Adrenal gland (tissue), 12 donors: ENCODE measurements around the gene ADD3. TPM values are rescaled to one million over a fixed set of nuclear protein-coding genes. Genes with fewer than 3 reads are reported as not detected.

Experiments
- DNase-seq, 7 donors: peaks; one replicate each; pipeline ENCODE4 v3.0.0-alpha.2; 2019 to 2020
- H3K27ac ChIP-seq, 5 donors: fragments of 200-600 bp; sonication (generic) in 4 of 5; 1 replicate in 3 of 5; 2 replicates in 2 of 5; pipeline versions ENCODE4 v1.5.1 to v1.8.0; 2016 to 2020; ENCODE audit warnings: mild to moderate bottlenecking in 1 of 5
- H3K27me3 ChIP-seq: fragments of 200-600 bp; 2 replicates; pipeline ENCODE4 v1.8.0; 2021
- H3K36me3 ChIP-seq, 2 donors: fragments of 200-600 bp; replicated peaks in 1 of 2; 1 replicate in 1 of 2; 2 replicates in 1 of 2; pipeline versions ENCODE4 v1.5.1 to v1.8.0; 2018 to 2022
- H3K4me1 ChIP-seq, 2 donors: fragments of 200-600 bp; replicated peaks in 1 of 2; 1 replicate in 1 of 2; 2 replicates in 1 of 2; pipeline versions ENCODE4 v1.5.1 to v1.8.0; 2018 to 2021
- H3K4me3 ChIP-seq, 4 donors: fragments of 200-600 bp; sonication (generic) in 3 of 4; one replicate each; pipeline ENCODE4 v1.5.1; 2016 to 2018
- H3K9me3 ChIP-seq, 3 donors: fragments of 200-600 bp; sonication (generic) in 1 of 3; replicated peaks in 1 of 3; 1 replicate in 2 of 3; 2 replicates in 1 of 3; pipeline versions ENCODE4 v1.5.1 to v1.8.0; 2016 to 2021
- POLR2A ChIP-seq, 2 donors: fragments of 450-650 bp; IDR thresholded peaks; one replicate each; pipeline ENCODE4 v1.6.1; 2017; ENCODE audit warnings: antibody characterized with exemption in 2 of 2, mild to moderate bottlenecking in 2 of 2, moderate library complexity in 1 of 2
- WGBS, 4 donors: extraction: QIAGEN DNeasy Blood & Tissue Kit in 2 of 4; methylation state at CpG; one replicate each; pipeline versions ENCODE4 v1.1.5 to v1.1.7; 2013 to 2017; 5-methylcytosine and 5-hydroxymethylcytosine counted together
- intact Hi-C, 2 donors: fragments of 100-400 bp; cut with DNase I; formaldehyde crosslinking; loops; one replicate each; pipeline versions ENCODE4 v1.14.1 to v1.15.0; 2022 to 2023
- polyA plus RNA-seq, 3 donors: library from polyadenylated mRNA; stranded (reverse); fragments of 200-250 nt in 2 of 3; fragments of 350-450 nt in 1 of 3; fragmentation: Illumina TruSeq in 1 of 3; extraction: RNeasy Lipid Tissue Mini Kit (QIAGEN cat#74804) in 1 of 3; gene quantifications; one replicate each; pipeline ENCODE4 v1.2.3, GENCODE V29; 2013 to 2014
- total RNA-seq, 9 donors: library from RNA; depleted of rRNA in 4 of 9; stranded (reverse); fragments of >200 nt in 4 of 9; fragments of 120-200 nt in 1 of 9; fragmentation: NEBNext Ultra II Directional in 1 of 9; extraction: Animal tissue kit (Norgen Biotek cat#: 25700) in 1 of 9; gene quantifications; one replicate each; pipeline versions ENCODE4 v1.1.0 to v1.2.4, GENCODE V29; 2013 to 2023
- TF ChIP-seq, protein P1 (sequence below), 6 experiments: fragments of 450-650 bp in 4 of 6; fragments of 200-600 bp in 2 of 6; sonication (generic) in 1 of 6; IDR thresholded peaks; 1 replicate in 5 of 6; 2 replicates in 1 of 6; pipeline versions ENCODE4 v1.5.1 to v1.8.0; 2016 to 2021; ENCODE audit warnings: antibody characterized with exemption in 6 of 6, mild to moderate bottlenecking in 2 of 6, moderate library complexity in 1 of 6
- donor health status: healthy with polysubstance abuse.
- donor health status: Bipolar disorder and iron deficiency.
- donor health status: DM: yes; HTN: yes; CAD: no.
- donor health status: DM: no; HTN: no; CAD: no.
- donor health status: DM: no; HTN: no; CAD: no.
- donor health status: DM: yes; HTN: yes; CAD: no.

The ADD3 gene
- total and polyA plus RNA-seq, 12 donors, result 15.6 to 122 (median 43.4) TPM

DNA sequence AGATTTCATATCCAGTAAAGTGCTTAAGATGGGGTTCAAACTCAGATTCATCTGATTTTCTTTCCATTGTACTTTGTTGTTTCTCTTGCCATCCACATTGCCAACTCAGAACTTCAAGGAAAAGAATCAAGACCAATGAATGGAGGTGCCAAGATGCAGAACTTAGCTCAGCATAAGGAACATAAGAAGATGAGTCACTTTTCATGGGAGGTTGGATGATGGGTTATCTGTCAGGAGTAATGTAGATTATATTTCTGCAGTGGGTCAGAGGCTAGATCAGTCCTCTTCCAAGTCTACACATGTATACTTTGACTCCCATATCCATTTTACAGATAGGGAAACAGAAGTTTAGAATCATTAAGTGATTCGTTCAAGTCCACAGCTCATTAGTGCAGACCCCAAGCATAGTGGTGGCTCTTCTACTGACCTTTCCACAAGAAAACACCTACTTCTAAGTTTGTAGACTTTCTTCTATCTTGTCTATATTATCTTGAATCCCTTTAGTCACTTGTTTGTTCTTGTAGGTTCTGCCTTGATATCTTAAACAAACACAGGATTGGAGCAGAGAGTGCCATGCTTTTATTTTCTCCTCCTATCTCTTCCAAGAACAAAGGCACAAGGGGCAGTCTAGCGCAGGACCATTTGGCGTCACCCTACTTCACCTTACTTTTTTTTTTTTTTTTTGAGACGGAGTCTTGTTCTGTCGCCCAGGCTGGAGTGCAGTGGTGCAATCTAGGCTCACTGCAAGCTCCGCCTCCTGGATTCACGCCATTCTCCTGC is 14.0 kb upstream of the ADD3 start:
- Histone ChIP-seq H3K9me3 (no peaks in the 10 kb centered on the region), H3K36me3 (no peaks in the 10 kb centered on the region), H3K4me3 (no peak overlapping the region), H3K4me1 (peaks cover 0 to 11% of the 10 kb centered on the region in 2 donors), H3K27me3 (no peaks in the 10 kb centered on the region), H3K27ac (no peak overlapping the region)
- TF ChIP-seq POLR2A (IDR thresholded peaks at IDR 0.05), result no peak
- TF ChIP-seq, protein P1, sequence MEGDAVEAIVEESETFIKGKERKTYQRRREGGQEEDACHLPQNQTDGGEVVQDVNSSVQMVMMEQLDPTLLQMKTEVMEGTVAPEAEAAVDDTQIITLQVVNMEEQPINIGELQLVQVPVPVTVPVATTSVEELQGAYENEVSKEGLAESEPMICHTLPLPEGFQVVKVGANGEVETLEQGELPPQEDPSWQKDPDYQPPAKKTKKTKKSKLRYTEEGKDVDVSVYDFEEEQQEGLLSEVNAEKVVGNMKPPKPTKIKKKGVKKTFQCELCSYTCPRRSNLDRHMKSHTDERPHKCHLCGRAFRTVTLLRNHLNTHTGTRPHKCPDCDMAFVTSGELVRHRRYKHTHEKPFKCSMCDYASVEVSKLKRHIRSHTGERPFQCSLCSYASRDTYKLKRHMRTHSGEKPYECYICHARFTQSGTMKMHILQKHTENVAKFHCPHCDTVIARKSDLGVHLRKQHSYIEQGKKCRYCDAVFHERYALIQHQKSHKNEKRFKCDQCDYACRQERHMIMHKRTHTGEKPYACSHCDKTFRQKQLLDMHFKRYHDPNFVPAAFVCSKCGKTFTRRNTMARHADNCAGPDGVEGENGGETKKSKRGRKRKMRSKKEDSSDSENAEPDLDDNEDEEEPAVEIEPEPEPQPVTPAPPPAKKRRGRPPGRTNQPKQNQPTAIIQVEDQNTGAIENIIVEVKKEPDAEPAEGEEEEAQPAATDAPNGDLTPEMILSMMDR (IDR thresholded peaks at IDR 0.05), result no peak
- 93 to 100% (median 95%) methylated on average over 7 of the region's 7 CpGs for WGBS, 4 donors
- intact Hi-C loops, result no loop called here
- DNase-seq, result no peak

DNA sequence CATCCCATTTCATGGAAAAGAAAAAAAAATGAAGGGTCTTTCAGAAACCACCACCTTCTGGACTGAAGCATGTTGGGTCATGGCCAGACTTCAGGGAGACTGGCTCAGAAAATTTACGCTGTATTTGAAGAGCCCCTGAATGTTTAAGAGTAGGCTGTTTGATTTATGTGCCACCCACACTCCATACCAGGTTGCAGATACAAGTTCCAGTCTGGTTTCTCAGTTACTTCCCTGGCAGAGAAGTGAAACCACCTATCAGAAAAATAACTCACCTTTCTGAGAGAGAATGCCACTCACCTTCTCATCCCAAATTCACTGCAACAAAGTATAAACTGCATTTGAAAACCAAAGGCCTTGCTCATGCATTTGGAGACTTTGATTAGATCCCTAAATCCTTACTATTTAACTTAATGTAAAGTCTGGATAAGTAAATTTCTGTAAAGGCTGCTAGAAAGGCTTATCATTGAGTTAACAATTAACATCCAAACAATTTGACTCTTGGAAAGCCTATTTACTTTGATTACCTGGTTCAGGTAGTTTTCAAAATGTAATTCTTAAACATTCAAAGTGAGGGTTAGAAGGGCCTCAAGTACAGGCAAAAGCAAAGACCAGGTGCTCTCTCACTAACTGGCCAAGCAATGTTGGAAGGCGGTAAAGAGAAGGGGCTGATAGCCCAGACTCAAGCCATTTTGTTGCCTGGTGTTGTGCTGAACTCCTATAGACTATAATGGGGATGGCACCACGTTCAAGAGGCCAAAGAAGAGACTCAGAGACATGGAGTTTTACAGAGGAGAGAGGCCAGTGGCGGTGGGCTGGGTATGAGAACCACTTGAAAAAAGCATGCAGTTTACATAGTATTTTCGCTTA is 12.8 kb upstream of the ADD3 start:
- intact Hi-C loops, result no loop called here
- no peak for DNase-seq
- H3K27me3 ChIP-seq, result no peaks in the 10 kb centered on the region
- H3K4me1 ChIP-seq, result peaks cover 0 to 11% of the 10 kb centered on the region in 2 donors
- H3K27ac ChIP-seq, result no peak overlapping the region
- no peaks in the 10 kb centered on the region for H3K9me3 ChIP-seq
- WGBS, 4 donors, result 90 to 96% (median 93%) methylated on average over 5 of the region's 5 CpGs
- H3K36me3 ChIP-seq, result no peaks in the 10 kb centered on the region
- no peak overlapping the region for H3K4me3 ChIP-seq
- TF ChIP-seq, protein P1 (IDR thresholded peaks at IDR 0.05), result no peak
- TF ChIP-seq POLR2A (IDR thresholded peaks at IDR 0.05), result no peak

DNA sequence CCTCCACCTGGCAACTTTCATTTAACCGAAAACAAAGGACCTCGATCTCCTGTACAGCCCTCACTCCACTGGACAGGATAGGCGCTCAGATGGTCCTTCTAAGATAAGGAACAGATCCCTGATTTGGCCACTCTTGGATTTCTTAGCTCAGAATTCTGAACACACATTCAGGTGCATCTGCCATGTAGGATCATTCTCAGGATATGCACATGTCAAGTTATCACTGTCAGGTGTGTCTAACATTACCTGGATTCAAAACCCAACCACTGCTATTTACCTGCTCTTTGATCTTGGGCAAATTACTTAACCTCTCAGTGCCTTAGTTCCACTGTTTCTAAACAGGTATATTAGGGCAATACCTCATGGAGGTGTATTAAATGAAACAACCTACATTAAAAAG is 12.2 kb upstream of the ADD3 start:
- Histone ChIP-seq H3K9me3 (no peaks in the 10 kb centered on the region), H3K4me3 (no peak overlapping the region), H3K27ac (no peak overlapping the region), H3K4me1 (peaks cover 0 to 11% of the 10 kb centered on the region in 2 donors), H3K27me3 (no peaks in the 10 kb centered on the region), H3K36me3 (no peaks in the 10 kb centered on the region)
- WGBS, 4 donors, result 87 to 96% (median 94%) methylated on average over 3 of the region's 3 CpGs
- no peak for TF ChIP-seq POLR2A (IDR thresholded peaks at IDR 0.05)
- TF ChIP-seq, protein P1 (IDR thresholded peaks at IDR 0.05), result no peak
- intact Hi-C loops, result no loop called here
- no peak for DNase-seq

DNA sequence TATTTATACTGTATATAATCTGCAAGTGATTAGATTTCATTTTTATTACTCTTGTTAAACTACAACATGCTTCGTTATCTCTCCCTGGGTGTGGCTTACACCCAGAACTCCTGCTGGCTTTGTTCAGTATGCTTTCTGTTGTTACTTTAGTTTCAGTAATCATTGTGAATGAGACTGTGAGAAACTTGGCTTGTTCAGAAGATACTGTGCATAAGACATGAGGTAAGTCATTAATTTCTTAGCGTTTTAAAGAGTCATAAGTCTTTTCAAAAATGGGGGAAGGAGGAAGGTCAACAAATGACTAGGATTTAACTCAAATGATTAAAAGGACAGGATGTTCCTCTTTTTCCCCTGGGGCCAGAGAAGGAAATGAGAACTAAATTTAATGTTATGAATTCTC is 11.6 kb upstream of the ADD3 start:
- H3K4me1 ChIP-seq, result peaks cover 0 to 11% of the 10 kb centered on the region in 2 donors
- H3K9me3 ChIP-seq, result no peaks in the 10 kb centered on the region
- H3K27me3 ChIP-seq, result no peaks in the 10 kb centered on the region
- H3K27ac ChIP-seq, result peak overlapping the region in 2 of 5 donors; percentile 3 to 46
- H3K36me3 ChIP-seq, result no peaks in the 10 kb centered on the region
- 33 to 49% (median 41%) methylated on average over 2 of the region's 2 CpGs for WGBS, 4 donors
- no peak overlapping the region for H3K4me3 ChIP-seq
- intact Hi-C loops, result no loop called here
- DNase-seq, result no peak
- no peak for TF ChIP-seq POLR2A (IDR thresholded peaks at IDR 0.05)
- TF ChIP-seq, protein P1 (IDR thresholded peaks at IDR 0.05), result no peak
